Activated CD4-positive, alpha-beta memory T cell treated with anti-CD3 and anti-CD28 coated beads, Interleukin-2, amount 10 ng/mL, durations not matched to agents 7 days and 5 days (primary cell): ENCODE measurements around the gene CHN2. TPM values are rescaled to one million over a fixed set of nuclear protein-coding genes. Genes with fewer than 3 reads are reported as not detected.

Experiments
- CTCF ChIA-PET: fragments of 350-600 bp; sonication (Branson Sonifier 250); formaldehyde crosslinking; loops from one replicate; lab custom pipeline; 2021; ENCODE audit warnings: antibody characterized with exemption, inconsistent platforms; lab: Charles Lee
- POLR2A ChIA-PET: fragments of 350-600 bp; sonication (Branson Sonifier 250); formaldehyde crosslinking; loops from one replicate; lab custom pipeline; 2021; ENCODE audit warnings: antibody characterized with exemption; lab: Charles Lee
- DNase-seq: peaks from one replicate; pipeline ENCODE4 v3.0.0-alpha.2; 2020
- H3K27ac Mint-ChIP-seq: one replicate; pipeline ENCODE4 v1.8.0; 2021; ENCODE audit warnings: mild to moderate bottlenecking, mixed read lengths
- H3K27me3 Mint-ChIP-seq: one replicate; pipeline ENCODE4 v1.8.0; 2021; ENCODE audit warnings: mixed read lengths
- H3K36me3 Mint-ChIP-seq: one replicate; pipeline ENCODE4 v1.8.0; 2021; ENCODE audit warnings: low read depth, mixed read lengths
- H3K4me1 Mint-ChIP-seq: one replicate; pipeline ENCODE4 v1.8.0; 2021; ENCODE audit warnings: mixed read lengths
- H3K4me3 Mint-ChIP-seq: one replicate; pipeline ENCODE4 v1.8.0; 2021; ENCODE audit warnings: mild to moderate bottlenecking, mixed read lengths
- H3K9me3 Mint-ChIP-seq: one replicate; pipeline ENCODE4 v1.8.0; 2021; ENCODE audit warnings: mixed read lengths
- total RNA-seq, 2 experiments: library from RNA; stranded (reverse); gene quantifications; one replicate each; pipeline ENCODE4 v1.2.3, GENCODE V29; 2021

The CHN2 gene
- total RNA-seq, 2 experiments from 2014 or later, result 6.8 to 7.4 TPM

DNA sequence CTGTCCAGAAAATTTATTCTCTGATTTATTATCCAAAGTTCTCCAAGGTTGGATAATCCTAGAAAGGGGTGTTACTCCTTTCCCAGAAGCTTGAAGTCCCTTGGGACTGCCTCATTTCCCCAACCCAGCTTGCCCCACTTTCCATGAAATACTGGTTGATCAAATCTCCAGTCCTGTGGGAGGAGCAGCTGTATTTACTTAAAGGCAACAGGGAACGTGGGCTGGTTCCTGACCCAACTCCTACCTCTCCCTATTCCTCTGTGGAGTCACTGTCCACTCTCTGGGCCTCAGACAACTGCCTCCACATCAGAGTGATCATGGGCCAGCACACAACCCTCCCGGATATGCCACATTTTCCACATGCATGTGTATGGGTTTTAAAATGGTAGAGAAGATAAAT, 202.8 kb downstream of the CHN2 start:
- H3K27ac Mint-ChIP-seq, result no peak overlapping the region
- POLR2A ChIA-PET, result no interaction called here
- CTCF ChIA-PET, result interaction anchor here (0.8 to 0.9 kb wide), 2 partner anchors 11 to 38 kb away, joined by 5 read pairs; no protein-coding TSS in a partner anchor
- H3K4me3 Mint-ChIP-seq, result no peak overlapping the region
- H3K4me1 Mint-ChIP-seq, result no peaks in the 10 kb centered on the region
- H3K9me3 Mint-ChIP-seq, result no peaks in the 10 kb centered on the region
- no peak for DNase-seq
- H3K36me3 Mint-ChIP-seq, result no peaks in the 10 kb centered on the region
- H3K27me3 Mint-ChIP-seq, result no peaks in the 10 kb centered on the region

DNA sequence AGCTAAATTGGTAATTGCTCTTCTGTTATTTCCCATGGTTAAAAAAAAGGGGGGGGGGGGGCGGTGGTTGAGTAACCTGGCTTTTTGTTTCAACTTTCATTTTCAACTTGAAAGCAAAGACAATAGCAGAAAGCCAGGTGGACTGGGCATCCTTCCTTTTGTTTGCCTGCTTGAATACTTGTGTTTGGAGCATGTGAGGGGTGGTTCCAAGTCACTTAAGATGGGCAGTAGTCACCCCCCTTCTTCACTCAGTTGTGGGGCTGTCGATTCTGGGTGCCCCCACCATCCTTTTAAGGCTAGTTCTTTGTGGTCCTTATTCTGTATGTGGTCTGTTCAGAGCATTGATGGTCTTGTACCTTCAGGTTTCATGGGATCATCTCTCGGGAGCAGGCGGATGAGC, 203.4 kb downstream of the CHN2 start:
- CTCF ChIA-PET, result interaction anchor here (0.8 to 0.9 kb wide), 2 partner anchors 11 to 39 kb away, joined by 5 read pairs; no protein-coding TSS in a partner anchor
- H3K36me3 Mint-ChIP-seq, result no peaks in the 10 kb centered on the region
- no peaks in the 10 kb centered on the region for H3K4me1 Mint-ChIP-seq
- no peak overlapping the region for H3K27ac Mint-ChIP-seq
- POLR2A ChIA-PET, result no interaction called here
- DNase-seq, result no peak
- no peaks in the 10 kb centered on the region for H3K9me3 Mint-ChIP-seq
- no peaks in the 10 kb centered on the region for H3K27me3 Mint-ChIP-seq
- no peak overlapping the region for H3K4me3 Mint-ChIP-seq

DNA sequence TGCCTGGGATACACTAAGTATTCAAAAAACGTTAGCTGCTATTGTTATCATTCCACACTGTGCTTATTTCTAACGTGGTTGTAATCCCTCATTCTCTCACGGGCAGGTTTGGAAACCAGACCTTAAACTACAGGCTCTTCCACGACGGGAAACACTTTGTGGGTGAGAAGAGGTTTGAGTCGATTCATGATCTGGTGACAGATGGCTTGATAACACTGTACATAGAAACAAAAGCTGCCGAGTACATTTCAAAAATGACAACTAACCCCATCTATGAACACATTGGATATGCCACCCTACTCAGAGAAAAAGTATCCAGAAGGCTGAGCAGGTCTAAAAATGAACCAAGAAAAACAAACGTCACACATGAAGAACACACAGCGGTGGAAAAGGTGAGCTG, 205.9 kb downstream of the CHN2 start:
- Mint-ChIP-seq H3K27ac (no peak overlapping the region), H3K27me3 (no peaks in the 10 kb centered on the region), H3K4me3 (no peak overlapping the region), H3K9me3 (no peaks in the 10 kb centered on the region), H3K4me1 (no peaks in the 10 kb centered on the region), H3K36me3 (no peaks in the 10 kb centered on the region)
- no peak for DNase-seq
- CTCF ChIA-PET, result no interaction called here
- POLR2A ChIA-PET, result no interaction called here

DNA sequence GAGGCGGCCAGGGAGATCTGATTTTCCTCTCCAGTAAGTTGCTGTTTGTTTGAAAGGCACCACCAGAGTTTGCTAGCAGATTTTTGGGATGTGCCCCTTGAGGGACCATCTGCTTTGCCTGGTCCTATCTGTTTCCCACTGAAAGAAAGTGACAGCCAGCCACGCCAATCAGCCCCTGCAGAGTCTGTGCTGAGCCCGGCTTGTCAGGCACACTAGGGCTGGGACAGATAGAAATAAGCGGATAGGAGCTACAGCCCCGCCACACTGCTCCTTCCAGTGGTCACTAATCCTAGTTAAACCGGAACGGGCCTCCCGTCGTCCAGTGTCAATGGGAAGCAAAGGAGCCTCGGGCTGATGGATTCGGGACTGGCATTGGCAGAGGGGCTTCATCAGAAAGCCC, 207.2 kb downstream of the CHN2 start:
- Mint-ChIP-seq H3K9me3 (no peaks in the 10 kb centered on the region), H3K36me3 (no peaks in the 10 kb centered on the region), H3K27ac (no peak overlapping the region), H3K27me3 (no peaks in the 10 kb centered on the region), H3K4me1 (no peaks in the 10 kb centered on the region), H3K4me3 (no peak overlapping the region)
- CTCF ChIA-PET, result no interaction called here
- POLR2A ChIA-PET, result no interaction called here
- DNase-seq, result no peak

DNA sequence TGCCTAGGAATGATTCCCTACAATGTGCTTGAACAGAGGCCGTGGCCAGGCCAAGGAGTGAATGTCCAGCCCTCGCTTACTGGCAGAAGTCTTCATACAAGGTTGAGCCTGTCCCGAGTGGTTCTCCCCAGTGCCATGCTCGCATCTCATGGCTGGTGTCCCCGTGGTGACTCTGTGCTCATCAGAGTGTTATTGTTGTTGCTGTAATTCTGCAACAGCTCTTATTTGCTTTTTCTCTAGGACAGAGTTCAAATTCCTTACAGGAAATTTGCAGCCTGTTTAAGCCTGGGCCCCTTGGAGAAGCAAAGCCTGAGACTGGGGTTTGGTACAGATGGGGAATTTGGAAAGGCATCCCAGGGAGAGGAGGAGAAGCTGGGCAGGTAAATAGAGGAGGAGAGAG, 211.3 kb downstream of the CHN2 start:
- ChIA-PET CTCF (interaction anchor here (0.6 to 1.9 kb wide), 2 partner anchors 105 to 216 kb away, joined by 5 to 9 read pairs; no protein-coding TSS in a partner anchor), POLR2A (no interaction called here)
- no peak for DNase-seq
- H3K4me3 Mint-ChIP-seq, result no peak overlapping the region
- H3K4me1 Mint-ChIP-seq, result no peaks in the 10 kb centered on the region
- no peaks in the 10 kb centered on the region for H3K36me3 Mint-ChIP-seq
- H3K27ac Mint-ChIP-seq, result no peak overlapping the region
- no peaks in the 10 kb centered on the region for H3K9me3 Mint-ChIP-seq
- H3K27me3 Mint-ChIP-seq, result no peaks in the 10 kb centered on the region

DNA sequence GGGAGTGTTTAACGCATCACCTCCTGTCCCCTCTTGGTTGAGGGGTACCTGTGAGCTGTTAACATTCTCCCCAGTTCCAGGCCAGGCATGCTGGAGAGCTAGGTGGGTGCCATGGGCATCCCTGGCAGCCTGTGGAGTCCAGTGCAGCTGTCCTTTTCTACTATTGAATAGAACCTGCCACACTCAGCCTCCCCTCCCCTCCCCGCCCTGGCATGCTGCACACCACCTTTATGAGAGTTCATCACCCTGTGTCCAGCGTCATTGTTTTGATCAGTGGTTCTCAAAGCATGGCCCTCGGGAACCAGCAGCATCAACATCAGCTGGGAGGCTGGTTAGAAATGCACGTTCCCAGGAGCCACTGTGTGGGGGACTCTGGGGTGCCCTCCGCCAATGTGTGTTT, 211.8 kb downstream of the CHN2 start:
- Mint-ChIP-seq H3K4me3 (no peak overlapping the region), H3K27me3 (no peaks in the 10 kb centered on the region), H3K4me1 (no peaks in the 10 kb centered on the region), H3K27ac (no peak overlapping the region), H3K36me3 (no peaks in the 10 kb centered on the region), H3K9me3 (no peaks in the 10 kb centered on the region)
- no peak for DNase-seq
- ChIA-PET POLR2A (no interaction called here), CTCF (interaction anchor here (0.6 to 1.9 kb wide), 4 partner anchors 105 to 485 kb away, joined by 3 to 9 read pairs (median 4); no protein-coding TSS in a partner anchor)

DNA sequence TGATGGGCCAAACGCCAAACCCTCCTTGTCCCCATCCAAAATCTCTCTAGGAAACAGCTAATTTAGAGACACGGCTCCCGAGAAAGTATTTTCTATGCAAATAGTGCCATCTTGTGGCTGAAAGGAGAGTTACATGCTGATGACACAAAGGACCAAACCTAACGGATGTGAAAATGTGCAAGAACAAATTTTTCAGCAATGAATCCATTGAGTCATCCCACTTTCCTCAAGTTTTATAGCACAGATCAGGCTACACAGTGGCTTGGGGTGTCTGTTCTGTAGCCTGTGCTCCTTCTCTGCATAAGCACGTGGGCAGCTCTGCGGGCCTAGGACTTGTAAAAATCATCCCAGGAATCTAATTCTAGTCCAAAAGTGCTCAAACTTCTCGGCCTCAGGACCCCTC, 214.3 kb downstream of the CHN2 start:
- no peaks in the 10 kb centered on the region for H3K36me3 Mint-ChIP-seq
- POLR2A ChIA-PET, result no interaction called here
- DNase-seq, result peak; percentile 44

DNA sequence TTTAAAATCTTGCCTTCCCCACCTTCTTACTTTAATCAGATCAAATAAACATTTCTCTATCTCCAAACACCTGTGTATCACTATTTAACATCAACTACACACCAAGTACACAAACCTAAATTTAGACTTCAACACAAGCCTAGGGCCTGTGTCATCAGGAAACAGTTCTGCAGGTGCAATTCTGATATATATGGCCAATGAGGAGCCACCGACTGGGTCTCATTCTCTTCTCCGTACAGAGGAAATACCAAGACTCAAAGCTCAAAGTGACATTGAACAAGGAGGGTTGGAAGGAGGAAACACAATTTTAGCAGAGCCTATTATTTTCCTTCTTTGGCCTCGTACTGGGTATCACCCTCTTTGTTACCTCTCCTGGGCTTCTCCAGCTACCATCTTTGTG, 216.4 kb downstream of the CHN2 start:
- no peaks in the 10 kb centered on the region for H3K36me3 Mint-ChIP-seq
- ChIA-PET CTCF (interaction anchor here (0.8 to 2.8 kb wide), 5 partner anchors 221 to 490 kb away, joined by 3 to 14 read pairs (median 5); no protein-coding TSS in a partner anchor), POLR2A (no interaction called here)
- no peak overlapping the region for H3K27ac Mint-ChIP-seq
- no peak overlapping the region for H3K4me3 Mint-ChIP-seq
- no peaks in the 10 kb centered on the region for H3K4me1 Mint-ChIP-seq
- no peaks in the 10 kb centered on the region for H3K9me3 Mint-ChIP-seq
- H3K27me3 Mint-ChIP-seq, result no peaks in the 10 kb centered on the region
- DNase-seq, result no peak

More for the DNA sequence above, 214.3 kb downstream of the CHN2 start:
- Mint-ChIP-seq H3K4me1 (no peaks in the 10 kb centered on the region), H3K27me3 (no peaks in the 10 kb centered on the region), H3K9me3 (no peaks in the 10 kb centered on the region), H3K4me3 (no peak overlapping the region), H3K27ac (no peak overlapping the region)
- CTCF ChIA-PET, result interaction anchor here (0.8 to 2.5 kb wide), 18 partner anchors 11 to 494 kb away, joined by 3 to 29 read pairs (median 4); no protein-coding TSS in a partner anchor

DNA sequence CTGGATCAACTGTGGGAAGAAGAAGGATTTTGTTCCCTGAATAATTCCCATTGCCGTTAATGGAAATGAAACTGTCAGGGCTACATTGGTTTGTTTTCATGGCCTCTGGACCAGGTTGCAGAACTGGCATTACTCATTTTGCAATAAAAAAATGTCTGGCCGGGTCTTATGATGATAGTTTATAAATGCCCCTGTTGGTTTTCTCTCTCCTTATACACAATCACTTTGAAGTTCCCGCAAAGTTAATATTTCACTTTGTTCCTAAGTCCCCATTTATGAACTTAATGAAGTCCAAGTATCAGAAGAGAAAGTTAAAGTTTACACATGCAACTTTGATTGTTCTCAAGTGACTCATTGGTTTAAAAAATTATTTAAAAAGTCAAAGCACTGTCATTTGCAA, 218.3 kb downstream of the CHN2 start:
- ChIA-PET CTCF (interaction anchor here (2.8 kb wide), 1 partner anchor 486 kb away, joined by 14 read pairs; no protein-coding TSS in a partner anchor), POLR2A (no interaction called here)
- Mint-ChIP-seq H3K27ac (no peak overlapping the region), H3K4me1 (no peaks in the 10 kb centered on the region), H3K9me3 (no peaks in the 10 kb centered on the region), H3K36me3 (no peaks in the 10 kb centered on the region), H3K4me3 (no peak overlapping the region), H3K27me3 (no peaks in the 10 kb centered on the region)
- DNase-seq, result no peak

DNA sequence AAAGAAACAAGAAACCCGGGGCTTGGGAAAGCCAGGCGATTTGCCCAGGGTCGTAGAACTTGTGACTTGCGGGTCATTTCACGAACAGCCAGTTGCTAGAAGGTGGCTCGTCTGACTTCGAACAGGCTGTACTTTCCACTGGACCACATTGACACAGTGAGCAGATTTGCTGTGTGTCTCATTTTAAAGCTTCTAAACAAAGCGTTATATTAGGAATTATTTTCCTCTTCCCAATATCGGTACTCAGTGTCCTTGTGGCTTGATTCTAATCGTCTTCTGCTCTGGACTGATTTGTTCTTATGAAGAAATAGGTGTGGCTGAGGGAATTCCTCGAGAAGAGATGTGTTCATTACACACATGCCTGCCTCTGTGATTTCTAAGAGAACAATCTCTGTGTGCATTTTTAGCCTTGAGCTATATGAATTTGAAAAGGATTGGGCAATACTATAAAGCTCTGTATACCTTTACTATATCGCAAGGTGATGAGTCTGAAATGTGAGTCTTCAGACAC, 219.1 kb downstream of the CHN2 start:
- Mint-ChIP-seq H3K27ac (no peak overlapping the region), H3K9me3 (no peaks in the 10 kb centered on the region), H3K4me1 (no peaks in the 10 kb centered on the region), H3K27me3 (no peaks in the 10 kb centered on the region), H3K36me3 (no peaks in the 10 kb centered on the region), H3K4me3 (no peak overlapping the region)
- CTCF ChIA-PET, result interaction anchor here (1.4 kb wide), 1 partner anchor 492 kb away, joined by 4 read pairs; no protein-coding TSS in a partner anchor
- POLR2A ChIA-PET, result no interaction called here
- DNase-seq, result no peak

DNA sequence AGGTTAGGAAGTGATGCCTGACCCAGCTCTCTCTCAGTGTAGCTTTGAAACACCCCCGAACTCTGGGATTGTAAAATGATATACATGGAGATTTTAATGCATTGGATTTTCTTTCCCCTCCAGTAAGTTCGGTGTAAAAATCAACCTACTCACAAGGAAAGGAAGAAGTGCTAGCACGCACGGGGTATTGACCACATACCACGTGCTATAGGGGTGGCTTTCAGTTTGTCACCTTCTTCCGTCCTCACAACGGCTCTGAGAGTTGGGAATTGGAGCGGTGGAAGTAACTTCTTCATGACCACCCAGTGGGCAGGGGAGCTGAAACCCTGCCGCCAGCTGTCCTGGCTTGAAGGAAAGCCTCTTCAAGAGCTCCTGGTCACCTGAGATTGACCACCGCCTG, 219.6 kb downstream of the CHN2 start:
- H3K27ac Mint-ChIP-seq, result no peak overlapping the region
- H3K4me1 Mint-ChIP-seq, result no peaks in the 10 kb centered on the region
- DNase-seq, result no peak
- H3K9me3 Mint-ChIP-seq, result no peaks in the 10 kb centered on the region
- H3K4me3 Mint-ChIP-seq, result no peak overlapping the region
- ChIA-PET CTCF (interaction anchor here (1.4 kb wide), 1 partner anchor 492 kb away, joined by 4 read pairs; no protein-coding TSS in a partner anchor), POLR2A (no interaction called here)
- no peaks in the 10 kb centered on the region for H3K36me3 Mint-ChIP-seq
- no peaks in the 10 kb centered on the region for H3K27me3 Mint-ChIP-seq

DNA sequence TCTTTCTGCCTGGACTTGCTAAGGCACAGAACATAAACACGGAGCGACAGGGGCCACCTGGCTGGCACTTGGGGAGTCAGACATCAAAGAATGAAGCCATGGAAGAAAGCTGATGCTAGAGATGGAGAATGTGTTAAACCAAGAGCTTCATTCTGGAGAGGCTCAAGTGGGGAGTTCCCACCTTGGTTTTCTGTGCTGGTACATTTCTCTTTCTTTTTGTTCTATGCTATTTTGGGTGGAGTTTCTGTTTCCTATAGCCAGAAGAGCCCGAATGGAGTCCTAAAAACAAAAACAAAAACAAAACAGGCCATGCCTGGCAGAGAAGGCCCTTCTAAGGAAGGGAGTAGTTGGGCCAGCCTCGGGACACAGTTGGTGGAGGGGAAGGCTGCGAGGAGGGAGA, 220.6 kb downstream of the CHN2 start:
- DNase-seq, result no peak
- H3K36me3 Mint-ChIP-seq, result no peaks in the 10 kb centered on the region
- ChIA-PET POLR2A (no interaction called here), CTCF (interaction anchor here (0.6 to 2.0 kb wide), 2 partner anchors 224 to 488 kb away, joined by 4 to 8 read pairs; no protein-coding TSS in a partner anchor)
- no peaks in the 10 kb centered on the region for H3K4me1 Mint-ChIP-seq
- no peaks in the 10 kb centered on the region for H3K9me3 Mint-ChIP-seq
- no peak overlapping the region for H3K4me3 Mint-ChIP-seq
- H3K27ac Mint-ChIP-seq, result no peak overlapping the region
- no peaks in the 10 kb centered on the region for H3K27me3 Mint-ChIP-seq

DNA sequence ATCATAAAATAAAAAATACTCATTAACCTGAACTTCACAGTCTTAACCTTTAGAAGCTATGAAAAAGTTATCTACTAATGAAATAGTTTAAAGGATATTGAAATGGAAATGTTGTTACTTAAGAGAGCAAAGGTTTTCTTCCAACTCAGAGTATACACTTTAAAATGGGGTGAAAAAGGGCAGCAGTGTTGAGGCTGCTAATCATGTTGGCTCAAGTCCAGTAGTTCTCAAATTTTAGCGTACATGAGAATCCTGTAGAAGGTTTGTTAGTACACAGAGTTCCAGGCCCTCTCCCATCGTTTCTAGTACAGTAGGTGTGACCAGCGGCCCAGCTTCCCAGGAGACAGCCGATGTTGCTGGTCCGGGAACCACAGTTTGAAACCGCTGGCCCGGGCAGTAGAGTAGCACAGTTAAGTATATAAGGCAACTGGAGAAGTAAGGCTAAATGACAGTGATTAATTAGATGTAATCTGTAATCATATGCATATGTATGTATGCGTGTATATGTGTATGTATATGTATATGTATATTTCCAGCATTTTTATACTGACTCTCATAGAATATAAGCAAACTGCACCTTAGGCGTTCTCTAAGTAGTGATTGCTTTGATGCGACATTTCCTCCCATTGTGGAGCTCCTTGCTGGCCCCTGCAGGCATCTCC, 221.8 kb downstream of the CHN2 start:
- Mint-ChIP-seq H3K4me3 (no peak overlapping the region), H3K9me3 (no peaks in the 10 kb centered on the region), H3K27ac (no peak overlapping the region), H3K27me3 (no peaks in the 10 kb centered on the region), H3K4me1 (no peaks in the 10 kb centered on the region), H3K36me3 (no peaks in the 10 kb centered on the region)
- ChIA-PET POLR2A (no interaction called here), CTCF (interaction anchor here (1.1 to 2.0 kb wide), 2 partner anchors 227 to 490 kb away, joined by 3 to 8 read pairs; no protein-coding TSS in a partner anchor)
- DNase-seq, result no peak
